Erythroblast (primary cell): ENCODE data around the gene PARP3.

Experiments
- DNase-seq, 2 experiments: peaks; one replicate each; lab custom pipeline; 2025; lab: John Stamatoyannopoulos, UW
- GATA1 ChIP-seq: IDR thresholded peaks from 2 replicates; pipeline ENCODE4 v1.6.1; 2011; ENCODE audit warnings: low read depth, mild to moderate bottlenecking, control low read depth, low read length, moderate library complexity
- POLR2A ChIP-seq: IDR thresholded peaks from 2 replicates; pipeline ENCODE4 v1.6.1; 2011; ENCODE audit warnings: mild to moderate bottlenecking, low read length

PARP3 gene

GRCh38 chr3:51938780-51939425, 3.3 kb upstream of the PARP3 start:
- no peak for TF ChIP-seq GATA1
- DNase-seq, result no peak

GRCh38 chr3:51940648-51941462, 1.3 kb upstream of the PARP3 start:
- no peak for DNase-seq
- no peak for TF ChIP-seq POLR2A
- TF ChIP-seq GATA1, result no peak

DNA sequence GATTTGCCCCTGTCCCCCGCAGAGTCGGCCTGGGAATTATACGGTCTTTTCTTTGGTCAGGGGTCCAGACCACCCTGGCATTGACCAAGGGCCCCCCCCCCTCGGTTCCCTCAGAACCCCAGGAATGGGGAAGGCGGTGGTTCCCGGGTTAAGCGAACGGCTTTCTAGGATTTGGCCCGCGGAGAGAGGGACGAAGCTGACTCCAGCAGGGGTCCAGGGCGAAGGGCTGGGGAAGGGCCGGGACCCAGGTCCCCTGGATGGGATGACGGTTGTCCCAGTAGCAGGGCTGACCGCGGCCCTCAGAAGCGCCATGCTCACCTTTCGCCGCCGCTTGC, 733 bp upstream of the PARP3 start:
- no peak for TF ChIP-seq GATA1
- no peak for DNase-seq

DNA sequence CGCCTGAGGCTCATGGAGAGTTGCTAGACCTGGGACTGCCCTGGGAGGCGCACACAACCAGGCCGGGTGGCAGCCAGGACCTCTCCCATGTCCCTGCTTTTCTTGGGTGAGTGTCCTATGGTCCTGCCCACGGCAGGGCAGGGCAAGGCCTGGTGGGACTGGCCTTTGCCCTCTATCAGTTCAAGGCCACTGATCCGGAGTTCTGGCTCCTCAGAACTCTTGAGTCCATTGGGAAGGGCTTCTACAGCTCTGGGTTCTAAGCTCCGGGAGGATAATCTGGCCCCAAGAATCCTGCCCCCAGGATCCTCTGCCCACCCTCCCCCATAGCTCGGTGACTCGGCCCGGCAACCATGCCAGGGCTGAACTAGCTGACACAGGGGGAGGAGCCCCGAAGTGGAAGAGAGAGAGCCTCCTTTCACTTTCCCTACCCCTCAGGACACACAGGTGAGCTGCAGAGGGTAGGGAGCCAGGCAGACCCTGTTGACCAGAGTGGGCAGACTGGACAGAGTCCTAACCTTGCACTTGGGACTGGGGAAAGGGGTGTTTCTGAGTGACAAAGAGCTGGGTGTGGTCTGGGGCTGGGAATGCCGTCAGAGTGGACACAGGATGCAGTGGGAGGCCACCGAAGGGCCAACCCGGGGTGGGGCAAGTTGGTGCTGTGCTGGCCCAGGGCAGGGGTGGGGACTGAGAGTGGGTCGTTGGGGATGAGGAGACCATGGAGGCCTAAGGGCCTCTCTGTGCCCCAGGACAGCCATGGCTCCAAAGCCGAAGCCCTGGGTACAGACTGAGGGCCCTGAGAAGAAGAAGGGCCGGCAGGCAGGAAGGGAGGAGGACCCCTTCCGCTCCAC, 664 bp downstream of the PARP3 start:
- peak; percentile 49 to 60 for DNase-seq
- TF ChIP-seq GATA1 (no peak), POLR2A (no peak)

DNA sequence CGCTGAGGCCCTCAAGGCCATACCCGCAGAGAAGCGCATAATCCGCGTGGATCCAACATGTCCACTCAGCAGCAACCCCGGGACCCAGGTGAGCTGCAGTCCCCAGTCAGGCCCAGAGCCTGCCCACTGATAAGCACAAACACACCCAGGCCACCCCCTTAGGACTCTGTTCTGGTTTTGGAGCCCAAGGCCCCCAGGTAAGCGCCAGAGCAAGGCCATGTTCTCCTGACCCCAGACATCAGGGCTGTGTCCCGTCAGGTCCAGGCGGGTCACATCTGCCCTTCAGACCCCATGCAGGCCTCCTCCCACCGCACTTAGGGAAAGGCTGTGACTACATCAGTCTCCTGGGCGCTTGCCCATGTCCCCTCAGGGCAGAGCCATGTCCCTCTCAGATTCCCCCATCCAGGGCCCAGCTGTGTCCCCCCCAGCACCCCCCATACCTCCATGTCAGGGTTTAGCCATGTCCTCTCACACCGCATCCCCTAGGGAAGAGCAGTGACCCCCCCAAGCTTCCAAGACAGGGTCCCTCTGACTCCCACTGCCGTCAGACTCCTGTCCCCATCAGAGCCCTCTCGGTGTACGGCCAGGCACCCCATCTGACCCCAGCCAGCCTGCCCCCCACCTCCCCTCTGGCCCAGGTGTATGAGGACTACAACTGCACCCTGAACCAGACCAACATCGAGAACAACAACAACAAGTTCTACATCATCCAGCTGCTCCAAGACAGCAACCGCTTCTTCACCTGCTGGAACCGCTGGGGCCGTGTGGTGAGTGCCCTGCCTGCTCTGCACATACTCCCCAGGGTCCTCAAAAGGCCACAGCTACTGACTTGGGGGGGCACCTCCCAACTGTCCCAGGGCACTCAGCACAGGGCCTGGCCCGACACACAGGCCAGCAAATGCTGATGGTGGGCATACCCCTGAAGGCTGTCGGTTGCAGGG, 1.6 kb downstream of the PARP3 start:
- DNase-seq, result no peak
- no peak for TF ChIP-seq GATA1
- TF ChIP-seq POLR2A, result no peak

GRCh38 chr3:51944451-51945021, 2.4 kb downstream of the PARP3 start:
- DNase-seq, result no peak

DNA sequence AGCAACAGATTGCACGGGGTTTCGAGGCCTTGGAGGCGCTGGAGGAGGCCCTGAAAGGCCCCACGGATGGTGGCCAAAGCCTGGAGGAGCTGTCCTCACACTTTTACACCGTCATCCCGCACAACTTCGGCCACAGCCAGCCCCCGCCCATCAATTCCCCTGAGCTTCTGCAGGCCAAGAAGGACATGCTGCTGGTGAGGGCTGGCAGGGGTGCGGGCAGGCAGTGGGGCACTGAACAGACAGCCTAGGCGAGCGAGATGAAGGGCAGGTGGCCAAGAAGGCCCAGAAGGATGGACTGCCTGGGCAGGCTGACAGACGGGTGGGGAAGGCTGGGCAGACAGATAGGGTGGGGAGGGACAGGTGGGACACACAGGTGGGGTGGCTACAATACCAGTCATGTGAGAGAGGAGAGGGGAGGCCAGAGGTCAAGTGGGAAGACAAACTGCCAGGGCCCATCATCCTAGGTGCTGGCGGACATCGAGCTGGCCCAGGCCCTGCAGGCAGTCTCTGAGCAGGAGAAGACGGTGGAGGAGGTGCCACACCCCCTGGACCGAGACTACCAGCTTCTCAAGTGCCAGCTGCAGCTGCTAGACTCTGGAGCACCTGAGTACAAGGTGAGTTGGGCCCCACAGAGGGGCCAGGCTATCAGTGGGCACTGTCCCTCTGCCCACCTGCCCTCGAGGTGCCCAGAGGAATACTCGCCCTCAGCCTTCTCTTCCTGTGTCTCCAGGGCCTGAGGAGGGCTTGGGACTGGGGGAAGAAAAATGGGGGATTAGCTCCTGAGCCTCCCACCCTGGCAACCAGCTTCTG, 3.1 kb downstream of the PARP3 start:
- TF ChIP-seq POLR2A (no peak), GATA1 (no peak)
- DNase-seq, result no peak

More at GRCh38 chr3:51944451-51945021, 2.4 kb downstream of the PARP3 start:
- TF ChIP-seq GATA1 (no peak), POLR2A (no peak)

GRCh38 chr3:51945926-51946705, 4.0 kb downstream of the PARP3 start:
- no peak for DNase-seq
- TF ChIP-seq GATA1 (no peak), POLR2A (no peak)

DNA sequence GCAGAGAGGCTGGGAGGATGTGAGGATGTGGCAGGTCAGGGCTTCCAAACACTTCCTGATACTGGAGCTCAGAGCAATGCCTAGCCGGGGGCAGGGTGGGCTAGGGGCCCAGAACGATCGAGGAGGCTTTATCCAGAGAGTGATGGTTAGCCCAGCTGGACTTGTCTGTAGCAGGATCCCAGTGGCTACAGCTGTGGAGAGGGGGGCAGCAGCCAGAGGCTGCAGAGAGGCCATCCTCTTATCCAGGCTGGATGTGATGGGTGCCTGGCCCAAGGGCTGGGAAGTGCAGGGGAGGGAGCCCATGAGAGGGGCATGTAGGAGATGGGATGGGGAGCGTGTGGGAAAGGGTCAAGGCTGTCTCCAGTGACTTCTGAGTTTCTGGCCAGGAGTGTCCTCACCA, 4.6 kb downstream of the PARP3 start:
- DNase-seq, result no peak
- TF ChIP-seq POLR2A (no peak), GATA1 (no peak)

DNA sequence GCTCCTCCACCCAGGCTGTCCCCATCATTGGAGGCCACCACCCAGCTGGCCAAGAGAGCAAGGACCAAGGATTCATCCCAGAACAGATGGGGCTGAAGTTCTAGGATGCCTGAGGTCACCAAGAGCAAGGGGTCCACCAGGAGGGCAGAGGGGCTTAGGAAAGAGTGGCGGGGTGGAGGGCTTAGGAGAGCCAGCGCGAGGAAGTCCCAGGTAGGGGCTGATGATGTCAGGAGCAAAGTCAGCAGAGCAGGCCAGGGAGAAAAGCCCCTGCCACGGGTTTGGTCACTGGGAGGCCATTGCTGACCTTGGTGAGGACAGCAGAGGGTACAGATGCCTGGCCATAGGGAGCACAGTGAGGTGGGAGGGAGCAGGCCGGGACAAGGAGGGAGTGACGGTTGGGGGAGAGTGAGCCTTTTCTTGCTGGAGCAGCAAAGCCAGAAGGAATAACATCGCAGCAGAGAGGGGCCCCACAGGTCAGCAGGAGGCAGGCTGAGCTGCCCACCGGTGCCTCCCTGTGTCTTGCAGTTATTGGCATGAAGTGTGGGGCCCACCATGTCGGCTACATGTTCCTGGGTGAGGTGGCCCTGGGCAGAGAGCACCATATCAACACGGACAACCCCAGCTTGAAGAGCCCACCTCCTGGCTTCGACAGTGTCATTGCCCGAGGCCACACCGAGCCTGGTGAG, 5.2 kb downstream of the PARP3 start:
- no peak for DNase-seq
- TF ChIP-seq GATA1, result no peak
- no peak for TF ChIP-seq POLR2A
